Mesodermal cell (in vitro differentiated cells): ENCODE data around the gene GRIN3A.

Experiments
- H3K27ac ChIP-seq: 2 replicates; pipeline ENCODE4 v1.7.0; 2013; ENCODE audit warnings: mild to moderate bottlenecking, low read depth, low read length, moderate library complexity; ENCODE audit not compliant: severe bottlenecking
- H3K36me3 ChIP-seq: 2 replicates; pipeline ENCODE4 v1.7.1; 2013; ENCODE audit warnings: mild to moderate bottlenecking, low read length, moderate library complexity; ENCODE audit not compliant: control insufficient read depth, insufficient read depth
- H3K4me1 ChIP-seq: one replicate; pipeline ENCODE4 v1.7.1; 2013; ENCODE audit warnings: mild to moderate bottlenecking, low read length; ENCODE audit not compliant: insufficient read depth, control insufficient read depth, poor library complexity, severe bottlenecking
- H3K4me3 ChIP-seq: 2 replicates; pipeline ENCODE4 v1.7.0; 2013; ENCODE audit warnings: low read length, control low read depth, mild to moderate bottlenecking; ENCODE audit not compliant: insufficient read depth, poor library complexity, severe bottlenecking; ENCODE audit errors: extremely low read depth
- H3K9me3 ChIP-seq: 2 replicates; pipeline ENCODE4 v1.7.1; 2013; ENCODE audit warnings: mild to moderate bottlenecking, low read length, moderate library complexity; ENCODE audit not compliant: control insufficient read depth
- WGBS, 2 experiments: methylation state at CpG; one replicate each; pipeline ENCODE4 v1.1.5; 2013; ENCODE audit warnings: missing lambda C conversion rate in 2 of 2; ENCODE audit not compliant: insufficient coverage in 2 of 2; 5-methylcytosine and 5-hydroxymethylcytosine counted together

The GRIN3A gene

GRCh38 chr9:101579711-101580545 is 158.5 kb downstream of the GRIN3A start:
- Histone ChIP-seq H3K4me3 (no peak overlapping the region), H3K9me3 (no peaks in the 10 kb centered on the region), H3K36me3 (no peaks in the 10 kb centered on the region), H3K4me1 (no peaks in the 10 kb centered on the region), H3K27ac (no peak overlapping the region)
- WGBS, 2 experiments, result 90 to 93% methylated on average over 6 of the region's 6 CpGs

DNA sequence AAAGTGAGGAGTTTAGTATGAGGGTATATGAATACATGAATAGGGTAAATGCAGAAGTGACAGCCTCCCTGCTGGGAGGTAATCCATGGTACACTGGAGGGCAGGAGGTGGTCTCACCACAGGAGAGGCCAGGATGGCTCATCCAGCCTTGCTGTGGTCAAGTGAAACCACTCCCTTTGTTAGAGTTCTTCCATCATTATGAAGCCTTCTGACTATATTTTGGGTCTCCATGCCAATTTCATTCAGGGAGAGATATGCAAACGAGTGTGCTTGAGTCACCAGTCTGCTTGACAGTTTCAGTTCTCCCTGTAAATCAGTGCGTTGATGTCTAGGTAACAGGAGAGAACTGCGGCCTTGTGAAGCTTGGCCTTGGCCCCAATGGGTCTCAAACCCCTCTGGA is 160.1 kb downstream of the GRIN3A start:
- WGBS, 2 experiments, result 69 to 80% methylated on average over 3 of the region's 3 CpGs
- no peak overlapping the region for H3K4me3 ChIP-seq
- H3K4me1 ChIP-seq, result no peaks in the 10 kb centered on the region
- H3K9me3 ChIP-seq, result no peaks in the 10 kb centered on the region
- no peak overlapping the region for H3K27ac ChIP-seq
- no peaks in the 10 kb centered on the region for H3K36me3 ChIP-seq

GRCh38 chr9:101574731-101575333 is 163.6 kb downstream of the GRIN3A start:
- no peaks in the 10 kb centered on the region for H3K9me3 ChIP-seq

DNA sequence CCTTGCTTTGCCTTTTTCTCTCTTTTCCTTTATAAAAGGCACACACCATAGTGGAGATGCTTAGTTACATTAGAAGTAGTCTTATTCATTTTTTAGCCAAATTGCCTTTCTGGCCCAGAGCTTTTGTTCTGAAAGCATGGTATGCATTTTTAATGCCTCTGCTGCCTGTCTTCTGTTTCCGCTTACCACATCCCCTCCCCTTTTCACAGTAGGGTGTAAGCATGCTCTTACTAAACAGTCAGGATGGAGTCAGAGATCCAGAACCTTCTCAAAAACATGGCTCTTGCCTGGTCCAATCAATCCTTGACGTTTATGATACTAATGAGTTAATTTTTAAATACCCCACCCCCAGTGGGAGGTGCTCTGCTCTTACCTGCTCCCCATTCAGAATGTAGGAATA is 166.1 kb downstream of the GRIN3A start:
- Histone ChIP-seq H3K4me3 (no peak overlapping the region), H3K4me1 (no peaks in the 10 kb centered on the region), H3K9me3 (no peaks in the 10 kb centered on the region), H3K36me3 (peaks cover 4% of the 10 kb centered on the region), H3K27ac (no peak overlapping the region)
- 43% methylated on average over 1 of the region's 2 CpGs; no CpG with 5 or more reads in 1 of the 2 experiments for WGBS, 2 experiments

More at GRCh38 chr9:101574731-101575333, 163.6 kb downstream of the GRIN3A start:
- Histone ChIP-seq H3K27ac (no peak overlapping the region), H3K4me3 (no peak overlapping the region), H3K4me1 (no peaks in the 10 kb centered on the region), H3K36me3 (no peaks in the 10 kb centered on the region)

GRCh38 chr9:101571114-101571513 is 167.3 kb downstream of the GRIN3A start:
- H3K36me3 ChIP-seq, result peaks cover 5% of the 10 kb centered on the region
- H3K4me1 ChIP-seq, result no peaks in the 10 kb centered on the region
- WGBS, 2 experiments, result 100% methylated on average over 1 of the region's 1 CpG
- no peaks in the 10 kb centered on the region for H3K9me3 ChIP-seq
- H3K4me3 ChIP-seq, result no peak overlapping the region
- no peak overlapping the region for H3K27ac ChIP-seq

DNA sequence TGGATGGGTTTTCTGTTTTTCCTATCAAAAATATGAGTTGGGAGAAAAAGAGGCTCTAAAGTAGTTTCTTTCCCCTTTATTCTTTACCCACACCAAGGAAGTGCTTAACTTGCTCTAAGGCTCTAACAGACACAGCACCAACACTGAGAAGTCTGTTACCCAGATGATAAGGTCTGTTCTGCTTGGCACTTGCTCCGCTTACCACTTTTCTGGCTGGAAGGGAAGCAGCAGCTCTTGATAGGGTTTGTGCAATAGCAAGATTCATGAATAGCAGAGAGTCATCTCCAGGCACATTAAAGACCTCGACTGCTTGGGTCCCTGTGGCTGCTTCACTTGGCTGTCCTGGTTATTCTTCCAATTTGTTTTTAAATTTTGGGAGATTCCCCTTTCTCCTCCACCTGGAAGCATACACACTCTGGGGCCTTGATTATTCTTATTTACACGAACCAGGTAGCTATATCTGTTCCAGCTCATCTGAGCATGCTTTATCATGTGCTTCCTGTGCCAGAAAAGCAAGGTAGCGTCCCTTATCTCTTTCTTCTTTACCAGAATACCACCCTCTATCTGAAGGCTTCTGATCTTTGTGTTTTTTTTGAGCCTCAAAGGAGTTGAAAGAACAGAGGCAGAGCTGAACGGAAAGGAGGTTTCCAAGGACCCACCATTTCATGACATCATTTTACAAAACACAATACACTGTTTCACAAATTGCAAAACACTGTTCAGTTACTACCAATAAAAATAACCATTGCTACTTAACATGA is 168.5 kb downstream of the GRIN3A start:
- WGBS, 2 experiments, result 93 to 97% methylated on average over 3 of the region's 5 CpGs
- no peak overlapping the region for H3K4me3 ChIP-seq
- H3K27ac ChIP-seq, result no peak overlapping the region
- H3K36me3 ChIP-seq, result peaks cover 17% of the 10 kb centered on the region
- no peaks in the 10 kb centered on the region for H3K4me1 ChIP-seq
- no peaks in the 10 kb centered on the region for H3K9me3 ChIP-seq

DNA sequence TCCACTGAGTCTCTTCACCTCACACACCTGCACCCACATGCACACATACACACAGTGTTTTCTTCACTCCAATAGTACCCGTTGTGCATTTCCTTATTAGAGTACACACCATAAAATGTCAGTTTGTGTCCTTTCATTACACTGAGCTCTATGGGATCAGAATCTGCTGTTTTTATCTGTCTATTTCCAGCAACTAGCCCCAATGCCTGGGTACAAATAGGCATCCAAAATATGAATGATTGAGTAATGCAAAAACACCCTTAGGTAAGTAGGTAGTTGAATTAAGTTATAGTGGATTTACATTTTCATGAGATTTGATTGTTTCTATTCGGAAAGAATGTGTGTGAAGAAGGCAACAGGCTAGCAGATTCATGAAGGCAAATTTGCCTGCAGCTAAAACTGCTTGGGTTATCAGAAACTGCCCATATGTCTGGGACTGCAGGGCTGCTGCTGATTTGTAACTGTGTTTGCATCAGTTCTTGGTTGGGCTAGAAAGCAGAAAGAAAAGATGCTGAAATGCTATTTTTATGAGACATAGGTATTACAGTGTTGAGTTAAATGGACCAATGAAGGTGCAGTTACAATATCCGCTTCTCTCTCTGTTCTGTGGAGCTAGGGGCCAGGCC is 170.6 kb downstream of the GRIN3A start:
- Histone ChIP-seq H3K36me3 (peaks cover 23% of the 10 kb centered on the region), H3K4me3 (no peak overlapping the region), H3K4me1 (no peaks in the 10 kb centered on the region), H3K27ac (no peak overlapping the region), H3K9me3 (no peaks in the 10 kb centered on the region)
- 72 to 100% methylated on average over 2 to 3 of the region's 3 CpGs for WGBS, 2 experiments

DNA sequence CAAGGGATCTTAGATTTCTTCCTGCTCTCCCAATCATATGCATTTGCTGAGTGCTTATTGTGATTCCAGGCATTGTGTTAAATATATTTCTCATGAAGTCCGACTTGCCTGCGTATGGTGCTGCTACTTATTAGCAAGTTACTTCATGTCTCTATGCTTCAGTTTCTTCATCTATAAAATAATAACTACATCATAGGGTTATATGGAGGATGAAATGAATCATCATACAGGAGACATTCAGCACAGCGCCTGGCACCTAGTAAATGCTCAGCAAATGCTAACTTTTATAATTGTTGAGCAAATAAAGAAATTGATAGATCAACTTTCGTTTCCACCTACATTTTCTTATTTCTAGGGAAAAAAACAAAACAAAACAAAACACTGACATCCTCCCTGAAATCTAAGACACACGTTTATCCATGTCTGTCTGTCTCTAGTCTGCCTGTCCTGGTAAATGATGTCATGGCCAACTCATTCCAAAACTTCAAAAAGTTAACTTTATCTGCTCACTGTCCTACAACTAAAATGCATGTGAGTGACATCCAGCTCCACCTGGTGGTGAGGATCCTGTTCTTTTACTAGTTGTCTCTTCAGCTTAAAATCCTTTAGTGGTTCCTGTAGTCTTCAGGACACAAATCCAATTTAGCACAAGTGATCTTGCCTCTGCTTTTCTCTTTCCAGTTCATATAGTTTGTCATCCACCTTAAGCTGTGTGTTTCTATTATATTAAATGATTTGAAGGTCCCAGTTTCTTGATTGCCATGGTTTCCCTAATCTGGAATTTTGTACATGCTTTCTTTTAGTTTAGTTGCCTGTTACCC is 171.3 kb downstream of the GRIN3A start:
- 50 to 65% methylated on average over 1 to 2 of the region's 5 CpGs for WGBS, 2 experiments
- H3K36me3 ChIP-seq, result peaks cover 30% of the 10 kb centered on the region
- H3K4me1 ChIP-seq, result no peaks in the 10 kb centered on the region

DNA sequence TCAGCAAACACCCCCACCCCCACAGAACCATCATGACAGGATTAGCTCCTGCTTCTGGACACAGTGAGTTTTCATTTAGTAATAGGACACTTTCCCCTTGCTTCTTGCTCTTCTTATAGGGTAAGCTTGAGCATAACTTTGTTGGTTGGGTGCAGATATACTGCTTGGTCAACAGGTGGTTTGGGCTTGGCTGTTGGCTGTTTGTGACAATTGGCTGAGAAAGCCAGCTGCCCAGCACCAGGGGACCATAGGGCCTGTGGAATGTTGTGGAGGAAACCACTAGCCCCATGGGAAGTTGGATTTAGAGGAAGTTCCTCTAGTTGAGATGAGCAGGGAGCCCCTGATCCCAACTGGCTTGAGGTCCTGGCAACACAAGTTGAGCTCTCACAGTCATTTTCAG is 174.2 kb downstream of the GRIN3A start:
- Histone ChIP-seq H3K9me3 (no peaks in the 10 kb centered on the region), H3K4me1 (no peaks in the 10 kb centered on the region), H3K4me3 (no peak overlapping the region), H3K27ac (no peak overlapping the region), H3K36me3 (peaks cover 45% of the 10 kb centered on the region)

More for the DNA sequence above, 171.3 kb downstream of the GRIN3A start:
- H3K4me3 ChIP-seq, result no peak overlapping the region
- no peaks in the 10 kb centered on the region for H3K9me3 ChIP-seq
- no peak overlapping the region for H3K27ac ChIP-seq

- 100% methylated on average over 1 of the region's 1 CpG; no CpG with 5 or more reads in 1 of the 2 experiments for WGBS, 2 experiments
- Histone ChIP-seq H3K36me3 (peaks cover 50% of the 10 kb centered on the region), H3K4me3 (no peak overlapping the region)
Observed at GRCh38 chr9:101562966-101563365, 175.5 kb downstream of the GRIN3A start.

More at GRCh38 chr9:101562966-101563365, 175.5 kb downstream of the GRIN3A start:
- Histone ChIP-seq H3K27ac (no peak overlapping the region), H3K4me1 (no peaks in the 10 kb centered on the region), H3K9me3 (no peaks in the 10 kb centered on the region)
